ENCODE results near the gene IFI30.

IFI30 gene

DNA sequence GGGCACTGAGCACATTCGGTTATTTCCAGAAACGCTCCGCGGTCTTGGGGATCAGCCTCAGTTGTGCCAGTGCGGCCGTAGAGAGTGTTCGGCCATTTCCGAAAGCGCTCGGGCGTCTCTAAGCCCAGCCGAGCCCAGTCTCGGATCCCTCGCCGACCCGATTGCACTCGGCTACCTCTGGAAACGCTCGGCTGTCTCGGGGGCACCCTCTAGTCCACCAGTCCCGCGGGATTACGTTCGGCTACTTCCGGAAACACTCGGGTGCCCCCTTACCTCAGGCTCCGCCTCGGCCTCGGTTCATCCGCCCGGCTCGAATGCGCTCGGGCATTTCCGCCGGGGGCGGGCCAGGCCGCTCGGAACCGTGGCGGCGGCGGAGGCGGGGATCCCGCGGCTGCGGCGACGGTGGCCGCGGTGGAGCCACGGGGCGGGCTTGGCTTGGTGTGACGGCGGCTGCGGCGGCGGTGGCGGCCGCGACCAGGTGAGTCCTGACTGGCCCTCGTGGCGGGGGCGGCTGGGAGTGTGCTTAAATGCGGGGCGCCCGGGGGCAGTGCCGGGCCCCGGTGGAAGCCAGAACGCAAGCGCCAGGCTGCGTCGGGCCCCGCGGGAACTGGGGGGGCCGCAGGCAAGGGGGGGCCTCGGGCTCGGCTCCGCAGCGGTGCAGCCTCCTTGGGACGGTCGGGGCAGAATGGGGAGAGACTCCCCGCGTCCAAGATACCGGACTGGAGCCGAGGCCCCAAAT, 20.6 kb upstream of the IFI30 start, which contains the start of gene PIK3R2:
Gene PIK3R2 (plus strand): TSS at position 347 of the 739 bp plus-strand sequence. CDS start 2,717 bp downstream, outside the sequence.
- TF ChIP-seq ZFX (IDR thresholded peaks at IDR 0.05; ENCODE audit: borderline replicate concordance): no peak
- TF ChIP-seq, protein P1, sequence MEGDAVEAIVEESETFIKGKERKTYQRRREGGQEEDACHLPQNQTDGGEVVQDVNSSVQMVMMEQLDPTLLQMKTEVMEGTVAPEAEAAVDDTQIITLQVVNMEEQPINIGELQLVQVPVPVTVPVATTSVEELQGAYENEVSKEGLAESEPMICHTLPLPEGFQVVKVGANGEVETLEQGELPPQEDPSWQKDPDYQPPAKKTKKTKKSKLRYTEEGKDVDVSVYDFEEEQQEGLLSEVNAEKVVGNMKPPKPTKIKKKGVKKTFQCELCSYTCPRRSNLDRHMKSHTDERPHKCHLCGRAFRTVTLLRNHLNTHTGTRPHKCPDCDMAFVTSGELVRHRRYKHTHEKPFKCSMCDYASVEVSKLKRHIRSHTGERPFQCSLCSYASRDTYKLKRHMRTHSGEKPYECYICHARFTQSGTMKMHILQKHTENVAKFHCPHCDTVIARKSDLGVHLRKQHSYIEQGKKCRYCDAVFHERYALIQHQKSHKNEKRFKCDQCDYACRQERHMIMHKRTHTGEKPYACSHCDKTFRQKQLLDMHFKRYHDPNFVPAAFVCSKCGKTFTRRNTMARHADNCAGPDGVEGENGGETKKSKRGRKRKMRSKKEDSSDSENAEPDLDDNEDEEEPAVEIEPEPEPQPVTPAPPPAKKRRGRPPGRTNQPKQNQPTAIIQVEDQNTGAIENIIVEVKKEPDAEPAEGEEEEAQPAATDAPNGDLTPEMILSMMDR (IDR thresholded peaks at IDR 0.05): peak; percentile 40
- H3K27ac ChIP-seq: peak within 1 kb of the TSS; percentile 92

- TF ChIP-seq ZFX (IDR thresholded peaks at IDR 0.05; ENCODE audit: borderline replicate concordance): no peak
- TF ChIP-seq, protein P1 (IDR thresholded peaks at IDR 0.05): no peak
- H3K27ac ChIP-seq: peak overlapping the region; percentile 92
These were observed 20.0 kb upstream of the IFI30 start for GRCh38 chr19:18153556-18154134.

DNA sequence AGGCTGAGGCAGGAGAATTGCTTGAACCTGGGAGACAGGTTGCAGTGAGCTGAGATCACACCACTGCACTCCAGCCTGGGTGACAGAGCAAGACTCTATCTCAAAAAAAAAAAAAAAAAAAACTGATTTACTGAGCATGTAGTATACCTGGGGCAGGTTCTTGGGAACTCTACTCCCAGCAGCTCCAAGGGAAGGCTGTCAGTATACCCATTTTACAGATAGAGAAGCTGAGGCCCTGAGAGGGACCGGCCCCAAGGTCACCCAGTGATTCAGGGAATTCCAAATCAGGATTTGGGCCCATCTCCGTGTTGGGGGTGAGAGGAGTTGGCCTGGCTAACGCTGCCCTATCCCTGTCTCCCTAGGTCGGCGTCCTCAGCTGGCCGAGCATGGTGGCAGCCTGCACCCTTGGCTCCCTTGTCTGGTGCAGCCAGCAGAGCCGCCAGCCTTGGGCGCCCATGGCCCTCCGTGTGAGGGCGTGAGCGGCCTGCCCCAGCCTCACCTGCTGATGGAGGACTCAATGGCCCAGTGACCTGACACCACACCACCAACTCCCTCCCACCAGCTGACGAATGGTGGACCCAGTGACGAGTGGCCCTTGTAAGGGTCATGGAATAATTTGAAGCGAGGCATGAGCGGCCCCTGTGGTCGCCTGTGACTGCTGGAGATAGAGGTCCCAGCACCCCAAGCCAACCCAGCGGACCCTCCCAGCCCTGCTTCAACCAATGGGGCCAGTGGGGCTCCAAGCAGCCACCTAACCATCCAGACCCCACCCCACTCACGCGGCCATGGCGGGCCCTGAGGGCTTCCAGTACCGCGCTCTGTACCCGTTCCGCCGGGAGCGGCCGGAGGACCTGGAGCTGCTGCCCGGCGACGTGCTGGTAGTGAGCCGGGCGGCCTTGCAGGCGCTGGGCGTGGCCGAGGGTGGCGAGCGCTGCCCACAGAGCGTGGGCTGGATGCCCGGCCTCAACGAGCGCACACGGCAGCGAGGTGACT, 18.2 kb upstream of the IFI30 start:
- TF ChIP-seq ZFX (IDR thresholded peaks at IDR 0.05; ENCODE audit: borderline replicate concordance): no peak
- TF ChIP-seq, protein P1 (IDR thresholded peaks at IDR 0.05): no peak
- 0 out of 2 replicates have a peak overlapping the region, but pooled peaks have one; percentile 13 for H3K27ac ChIP-seq

DNA sequence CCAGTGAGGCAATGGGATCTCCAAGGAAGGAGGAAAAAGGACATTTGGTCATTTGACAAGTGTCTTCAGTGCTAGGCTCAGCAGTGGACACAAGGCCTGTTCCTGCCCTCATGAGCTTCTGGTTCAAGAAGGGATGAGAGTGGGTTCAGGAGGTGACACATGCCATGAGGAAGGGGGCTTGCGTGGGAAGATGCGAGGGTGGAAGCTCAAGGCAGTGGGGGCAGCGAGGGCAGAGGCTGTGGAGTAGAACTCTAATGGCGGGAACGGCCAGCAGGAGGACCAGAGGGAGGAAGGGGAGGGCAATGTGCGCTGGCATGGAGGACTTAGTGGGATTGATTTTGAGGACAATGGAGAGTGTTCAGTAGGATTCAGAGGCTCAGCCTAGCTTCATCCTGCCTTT, 17.3 kb upstream of the IFI30 start:
- TF ChIP-seq, protein P1 (IDR thresholded peaks at IDR 0.05): no peak
- no peak for TF ChIP-seq ZFX (IDR thresholded peaks at IDR 0.05; ENCODE audit: borderline replicate concordance)
- H3K27ac ChIP-seq: no peak overlapping the region

GRCh38 chr19:18156841-18157464, 16.7 kb upstream of the IFI30 start:
- H3K27ac ChIP-seq: no peak overlapping the region
- TF ChIP-seq, protein P1 (IDR thresholded peaks at IDR 0.05): no peak
- TF ChIP-seq ZFX (IDR thresholded peaks at IDR 0.05; ENCODE audit: borderline replicate concordance): no peak

DNA sequence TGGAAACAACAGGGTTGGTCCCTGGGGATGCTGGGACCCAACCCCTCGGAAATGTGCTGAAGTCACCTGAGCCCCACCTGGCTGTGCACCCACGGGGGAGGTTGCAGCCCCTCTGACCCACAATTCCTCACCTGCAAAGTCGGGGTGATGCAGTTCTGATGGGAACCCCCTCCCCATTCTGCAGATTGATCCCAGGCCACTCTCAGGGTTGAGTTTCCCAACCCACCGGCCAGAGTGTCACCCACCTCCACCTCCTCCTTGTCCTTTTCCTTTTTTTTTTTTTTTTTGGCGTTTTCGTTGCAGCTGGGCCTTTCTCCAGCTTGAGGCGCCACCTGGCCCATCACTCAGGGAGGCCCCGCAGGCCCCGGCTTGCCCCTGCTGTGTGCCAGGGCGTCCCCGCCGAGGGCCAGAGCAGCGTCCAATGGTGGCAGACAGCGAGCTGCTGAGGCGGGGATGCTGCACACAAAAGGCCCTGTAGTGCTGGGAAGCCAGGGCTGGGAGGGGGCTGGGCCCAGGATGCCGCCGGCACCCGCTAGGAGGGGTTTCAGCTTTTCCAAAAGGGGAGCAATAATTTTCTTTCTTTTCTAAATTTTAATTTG, 16.0 kb upstream of the IFI30 start:
- H3K27ac ChIP-seq: no peak overlapping the region
- TF ChIP-seq ZFX (IDR thresholded peaks at IDR 0.05; ENCODE audit: borderline replicate concordance): no peak
- TF ChIP-seq, protein P1 (IDR thresholded peaks at IDR 0.05): no peak

Measured in 22Rv1 (cell line).